ENCODE measurements around the gene ATP2B2.

Gene ATP2B2

DNA sequence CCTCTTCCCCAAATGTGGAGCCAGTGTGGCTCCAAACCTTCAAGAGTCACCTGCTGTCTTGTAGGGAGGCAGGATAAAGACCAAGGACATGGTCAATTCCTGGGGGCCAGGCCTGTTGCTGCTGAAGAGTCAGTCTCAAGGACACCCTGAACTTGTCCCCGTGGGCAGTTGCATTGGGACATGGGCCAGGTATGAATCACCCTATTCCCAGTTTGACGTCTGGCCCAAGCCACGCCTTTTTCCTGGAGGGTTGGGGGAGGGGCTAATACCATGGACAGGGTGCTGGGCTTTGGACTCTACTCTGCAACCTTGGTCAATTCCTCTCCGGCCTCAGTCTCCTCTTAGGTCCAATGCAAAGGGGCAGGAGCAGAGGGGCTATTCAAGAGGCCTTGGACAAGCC, 10.4 kb downstream of the ATP2B2 start:
- no peak for DNase-seq (ENCODE audit: low read depth, low spot score)

GRCh38 chr3:10494180-10494579, 11.2 kb downstream of the ATP2B2 start:
- DNase-seq (ENCODE audit: low read depth, low spot score), result no peak

GRCh38 chr3:10493202-10493589, 12.2 kb downstream of the ATP2B2 start:
- DNase-seq (ENCODE audit: low read depth, low spot score), result no peak

DNA sequence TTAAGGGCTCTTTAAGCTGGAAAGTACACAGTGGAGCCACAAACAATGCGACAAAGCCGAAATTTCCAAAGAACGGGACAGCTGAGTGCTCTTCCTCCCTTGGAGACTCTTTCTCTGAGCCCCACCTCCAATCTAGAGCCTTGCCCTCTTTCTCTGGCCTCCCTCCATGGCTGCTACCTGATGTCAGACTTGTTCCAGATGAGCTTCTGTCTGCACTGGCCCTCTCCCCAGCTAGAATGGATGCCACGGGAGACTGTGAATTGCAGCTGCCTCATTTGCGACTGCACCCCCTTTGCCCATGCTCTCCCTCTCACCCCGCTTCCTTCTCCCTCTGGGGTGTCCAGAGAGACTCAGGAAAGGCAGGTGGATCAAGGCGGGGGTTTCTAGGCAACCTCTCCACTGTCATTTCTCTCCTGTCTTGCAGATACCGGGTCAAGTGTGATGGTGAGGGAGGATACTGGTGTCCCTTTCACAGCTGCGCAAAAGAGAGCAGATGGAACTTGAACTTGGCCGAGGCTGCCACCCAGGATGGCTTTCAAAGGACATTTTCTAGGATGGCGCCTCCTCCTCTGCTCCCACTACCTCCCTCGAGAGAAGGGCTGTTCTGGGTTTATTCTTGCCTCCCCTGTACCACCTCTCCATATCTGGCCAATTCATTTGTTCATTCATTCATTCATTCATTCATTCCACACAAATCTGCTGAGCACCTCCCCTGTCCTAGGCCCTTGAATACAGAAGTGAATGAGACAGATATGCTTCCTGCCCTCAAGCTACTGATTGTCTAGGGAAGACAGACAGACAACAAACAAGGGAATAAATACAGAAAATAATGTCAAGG, 12.8 kb downstream of the ATP2B2 start:
- DNase-seq (ENCODE audit: low read depth, low spot score), result no peak

DNA sequence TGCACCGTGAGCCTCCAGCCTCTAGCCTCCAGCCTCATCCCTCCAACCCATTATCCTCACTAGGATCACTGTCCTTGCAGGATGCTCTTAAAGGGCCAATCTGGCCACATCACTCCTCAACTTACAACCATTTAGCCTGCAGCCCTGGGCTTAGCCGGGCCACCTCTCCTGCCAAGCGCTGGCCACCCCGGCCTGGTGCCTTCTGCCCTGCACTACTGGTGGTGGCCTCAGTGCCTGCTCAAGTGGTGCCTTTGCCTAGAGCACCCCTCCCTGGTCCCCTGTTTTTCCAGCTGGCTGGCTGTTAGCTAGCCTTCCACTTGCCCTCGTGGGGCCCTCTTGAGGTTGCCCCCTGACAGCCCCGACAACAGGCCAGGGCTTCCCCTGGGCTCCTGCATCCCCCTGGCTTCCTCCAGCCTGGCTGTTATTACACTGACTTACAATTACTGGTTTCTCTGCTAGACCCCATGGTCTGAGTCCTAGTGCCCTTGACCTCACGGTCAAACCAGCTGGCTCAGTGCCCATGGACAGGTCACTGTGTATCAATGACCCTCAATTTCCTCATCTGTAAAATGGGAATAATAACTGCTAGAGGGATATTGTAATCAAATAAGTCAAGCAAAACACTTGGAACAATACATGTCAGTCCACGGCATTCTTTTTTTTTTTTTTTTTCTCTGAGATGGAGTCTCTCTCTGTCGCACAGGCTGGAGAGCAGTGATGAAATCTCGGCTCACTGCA, 15.5 kb downstream of the ATP2B2 start:
- DNase-seq (ENCODE audit: low read depth, low spot score), result no peak

- DNase-seq (ENCODE audit: low read depth, low spot score), result no peak
Observed at GRCh38 chr3:10487988-10488633, 17.3 kb downstream of the ATP2B2 start.

- no peak for DNase-seq (ENCODE audit: low read depth, low spot score)
Observed at GRCh38 chr3:10485806-10486205, 19.6 kb downstream of the ATP2B2 start.

DNA sequence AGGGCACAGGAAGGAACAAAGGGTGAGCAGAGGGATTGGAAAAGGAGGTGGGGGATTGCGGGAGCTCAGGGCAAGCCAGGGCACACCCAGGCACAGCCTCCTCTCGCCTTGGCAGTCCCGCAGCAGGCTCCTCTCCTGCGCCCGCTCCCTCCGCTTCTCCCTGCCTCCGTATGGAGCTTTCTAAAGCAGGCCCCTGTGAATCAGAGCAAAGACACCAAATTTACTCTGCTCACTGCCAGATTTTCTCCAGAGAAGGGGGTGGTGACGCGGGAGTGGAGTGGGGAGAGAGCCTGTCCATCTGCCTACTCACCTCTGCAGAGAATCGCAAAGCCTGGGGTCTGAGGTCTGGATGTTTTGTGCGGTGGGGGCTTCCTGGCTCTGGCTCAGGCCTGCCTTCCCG, 20.0 kb downstream of the ATP2B2 start:
- no peak for DNase-seq (ENCODE audit: low read depth, low spot score)

GRCh38 chr3:10484709-10485108, 20.7 kb downstream of the ATP2B2 start:
- DNase-seq (ENCODE audit: low read depth, low spot score), result no peak

DNA sequence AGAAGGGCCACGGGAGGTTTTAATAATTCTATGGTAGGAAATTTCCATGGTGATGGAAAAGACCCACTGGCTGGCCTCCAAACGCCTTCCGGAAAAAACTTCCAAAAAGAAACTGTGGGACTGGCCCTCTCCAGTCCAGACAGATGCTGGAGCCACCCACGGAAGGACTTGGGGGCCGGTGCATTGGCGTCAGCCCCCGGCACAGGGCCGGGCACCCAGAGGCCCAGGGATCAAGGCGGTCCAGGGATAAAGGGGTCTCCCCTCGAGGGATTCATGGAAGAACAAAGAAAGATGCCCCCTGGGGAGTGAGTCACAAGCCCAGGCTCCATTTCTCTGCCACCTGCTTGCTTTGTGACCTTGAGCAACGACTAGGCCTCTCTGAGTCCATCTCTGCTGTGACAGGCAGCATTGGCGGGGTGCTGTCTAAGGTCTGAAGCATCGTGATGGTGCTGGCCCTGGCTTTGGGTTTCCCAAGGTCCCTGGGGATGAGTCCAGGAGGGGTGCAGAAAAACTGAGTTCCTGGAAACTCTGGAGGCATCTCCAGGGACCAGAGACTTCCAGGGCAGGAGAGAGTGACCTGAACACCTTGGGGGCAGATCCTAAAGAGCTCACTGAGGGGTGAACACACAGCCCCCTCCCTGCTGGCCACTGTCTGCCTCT, 21.6 kb downstream of the ATP2B2 start:
- DNase-seq (ENCODE audit: low read depth, low spot score), result no peak

- DNase-seq (ENCODE audit: low read depth, low spot score), result no peak
Observed at GRCh38 chr3:10483364-10483675, 22.1 kb downstream of the ATP2B2 start.

- no peak for DNase-seq (ENCODE audit: low read depth, low spot score)
Observed at GRCh38 chr3:10482631-10483363, 22.6 kb downstream of the ATP2B2 start.

DNA sequence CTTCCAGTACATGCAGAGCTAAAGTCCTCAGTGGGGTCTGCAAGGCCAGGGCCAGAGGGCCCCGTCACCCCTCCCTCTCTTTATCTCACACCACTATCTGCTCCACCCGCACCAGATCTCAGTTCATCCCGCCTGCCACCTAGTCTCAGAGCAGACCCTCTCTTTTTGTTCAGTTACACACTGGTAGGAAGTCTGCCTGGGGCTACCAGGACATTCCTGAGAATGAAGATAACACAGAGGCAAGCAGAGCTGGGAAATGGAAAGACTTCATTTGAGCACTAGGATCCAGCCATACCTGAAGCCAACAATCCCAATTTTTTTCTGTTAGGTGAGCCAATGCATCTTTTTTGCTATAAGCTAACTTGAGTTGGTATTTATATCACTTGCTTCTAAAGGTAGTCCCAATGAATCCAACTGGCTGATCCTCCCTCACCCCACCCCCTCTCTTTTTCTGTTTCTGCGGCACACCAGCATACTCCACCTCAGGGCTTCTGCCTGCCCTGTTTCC, 24.5 kb downstream of the ATP2B2 start:
- no peak for DNase-seq (ENCODE audit: low read depth, low spot score)

DNA sequence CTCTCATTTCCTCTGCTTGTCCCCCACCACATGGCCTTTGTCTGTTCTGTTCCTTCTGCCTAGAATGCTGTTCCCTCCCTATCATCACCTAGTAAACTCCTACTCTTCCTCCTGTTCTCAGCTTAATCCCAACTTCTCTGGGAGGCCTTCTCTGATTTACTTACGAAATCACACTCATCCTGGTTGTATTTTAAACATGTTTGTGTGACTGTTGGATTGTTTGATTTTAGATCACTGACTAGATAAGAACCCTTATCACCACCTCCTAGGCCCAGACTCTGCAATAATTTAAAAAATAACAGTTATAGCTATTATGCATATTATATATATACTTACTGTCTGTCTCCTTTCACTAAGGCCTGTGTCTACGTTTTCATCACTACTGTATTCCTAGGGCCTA, 26.1 kb downstream of the ATP2B2 start:
- no peak for DNase-seq (ENCODE audit: low read depth, low spot score)

- no peak for DNase-seq (ENCODE audit: low read depth, low spot score)
Observed at GRCh38 chr3:10475983-10476382, 29.4 kb downstream of the ATP2B2 start.

DNA sequence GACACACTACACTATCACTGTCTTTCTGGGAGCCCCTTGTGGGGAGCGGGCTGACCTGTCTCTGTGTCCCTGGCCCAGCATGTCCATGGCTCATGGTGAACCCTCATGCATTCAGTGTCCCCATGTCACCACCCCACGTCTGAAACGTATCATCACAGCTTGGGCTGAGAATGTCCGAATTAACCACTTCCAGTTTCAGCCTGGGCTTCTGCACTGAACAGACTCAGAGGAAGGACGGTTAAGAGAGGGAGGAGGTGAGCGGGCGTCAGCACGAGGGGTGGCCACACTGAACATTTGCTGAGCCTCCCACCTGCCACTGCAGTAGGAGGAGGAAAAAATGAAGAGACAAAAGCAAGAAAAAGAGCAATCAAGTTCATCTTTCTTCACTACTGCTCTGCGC, 30.5 kb downstream of the ATP2B2 start:
- DNase-seq (ENCODE audit: low read depth, low spot score), result no peak

DNA sequence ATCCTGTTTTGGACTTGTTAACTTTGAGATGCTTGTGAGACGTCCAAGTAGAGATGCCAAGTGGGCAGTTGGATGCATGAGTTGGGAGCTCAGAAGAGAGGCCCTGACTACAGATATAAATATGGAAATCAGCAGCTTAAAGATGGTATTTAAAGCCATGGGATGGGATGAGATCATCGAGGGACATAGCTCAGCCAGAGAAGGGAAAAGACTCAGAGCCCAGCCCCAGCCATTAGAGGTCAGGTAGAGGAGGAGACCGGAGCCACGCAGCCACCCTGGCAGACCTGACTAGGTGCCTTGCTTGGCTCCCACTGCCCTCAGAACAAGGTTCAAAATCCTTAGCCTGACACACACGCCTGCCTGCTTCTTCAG, 31.1 kb downstream of the ATP2B2 start:
- no peak for DNase-seq (ENCODE audit: low read depth, low spot score)

- DNase-seq (ENCODE audit: low read depth, low spot score), result no peak
Observed at GRCh38 chr3:10473581-10474274, 31.7 kb downstream of the ATP2B2 start.

- no peak for DNase-seq (ENCODE audit: low read depth, low spot score)
Observed at GRCh38 chr3:10472877-10473440, 32.4 kb downstream of the ATP2B2 start.

GRCh38 chr3:10471054-10471688, 34.2 kb downstream of the ATP2B2 start:
- no peak for DNase-seq (ENCODE audit: low read depth, low spot score)

All from brain pericyte (primary cell).